Activated CD4-positive, alpha-beta T cell treated with anti-CD3 and anti-CD28 coated beads, Interleukin-2, amount 10 ng/mL, durations not matched to agents 24 days and 14 days (primary cell): ENCODE measurements around the gene NDRG3. TPM values are rescaled to one million over a fixed set of nuclear protein-coding genes. Genes with fewer than 3 reads are reported as not detected.

Experiments used
- DNase-seq: peaks from one replicate; pipeline ENCODE4 v3.0.0; 2022
- H3K27ac Mint-ChIP-seq: one replicate; pipeline ENCODE4 v1.8.0; 2022; ENCODE audit warnings: mild to moderate bottlenecking, mixed read lengths
- H3K27me3 Mint-ChIP-seq: one replicate; pipeline ENCODE4 v1.8.0; 2022; ENCODE audit warnings: mixed read lengths
- H3K36me3 Mint-ChIP-seq: one replicate; pipeline ENCODE4 v1.8.0; 2022; ENCODE audit warnings: low read depth, mild to moderate bottlenecking, mixed read lengths
- H3K4me1 Mint-ChIP-seq: one replicate; pipeline ENCODE4 v1.8.0; 2021; ENCODE audit warnings: mixed read lengths
- H3K4me3 Mint-ChIP-seq: one replicate; pipeline ENCODE4 v1.8.0; 2022; ENCODE audit warnings: mild to moderate bottlenecking, moderate library complexity, mixed read lengths
- H3K9me3 Mint-ChIP-seq: one replicate; pipeline ENCODE4 v1.8.0; 2021; ENCODE audit warnings: mixed read lengths
- intact Hi-C: fragments of 100-400 bp; cut with micrococcal nuclease; formaldehyde crosslinking; loops from one replicate; pipeline ENCODE4 v1.15.1; 2023
- total RNA-seq: library from RNA; stranded (reverse); gene quantifications from 2 replicates; pipeline ENCODE4 v1.2.3, GENCODE V29; 2022

The NDRG3 gene
- total RNA-seq, result 24.7 and 25.3 TPM in 2 replicates

DNA sequence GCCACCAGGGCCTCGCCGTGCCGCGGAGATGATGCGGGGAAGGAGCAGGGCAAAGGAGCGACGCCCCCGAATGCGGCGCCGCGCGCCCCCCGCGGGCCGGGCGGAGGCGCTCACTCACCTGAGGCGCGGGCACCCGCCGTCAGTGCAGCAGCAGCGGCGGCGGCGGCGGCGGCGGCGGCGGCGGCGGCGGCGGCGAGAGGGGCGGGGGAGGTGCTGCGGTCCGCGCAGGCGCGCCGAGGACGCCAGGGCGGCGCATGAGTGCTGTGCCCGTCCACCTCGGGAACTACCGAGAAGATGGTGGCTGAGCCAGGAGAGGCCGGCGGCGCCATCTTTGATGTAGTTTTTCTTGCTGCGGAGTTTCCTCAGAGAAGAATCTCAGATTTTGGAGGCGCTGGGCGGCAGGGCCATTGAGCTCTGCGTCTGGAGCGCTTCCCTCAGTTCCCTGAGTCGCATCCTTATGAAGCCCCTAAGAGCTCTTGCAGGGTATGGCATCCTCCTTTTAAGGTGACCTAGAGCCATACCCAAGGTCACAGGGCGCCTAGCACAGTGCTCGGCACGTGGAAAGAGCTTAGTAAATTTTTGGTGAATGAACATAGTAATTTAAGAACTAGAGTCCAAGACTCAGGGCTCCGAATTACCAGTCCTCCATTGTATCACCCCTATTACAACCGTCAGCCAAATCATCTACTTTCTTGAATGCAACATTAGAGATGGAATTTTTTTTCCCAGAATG is at the start of gene NDRG3:
Gene NDRG3 (minus strand): TSS at position 164 of the 733 bp plus-strand sequence. CDS start 24,355 bp downstream, outside the sequence.
- peaks cover 7% of the 10 kb centered on the region for H3K36me3 Mint-ChIP-seq
- peak within 1 kb of the TSS; percentile 89 for H3K27ac Mint-ChIP-seq
- DNase-seq, result peak; percentile 97
- no peaks in the 10 kb centered on the region for H3K27me3 Mint-ChIP-seq
- H3K4me1 Mint-ChIP-seq, result peaks cover 17% of the 10 kb centered on the region
- peak within 1 kb of the TSS; percentile 93 for H3K4me3 Mint-ChIP-seq
- H3K9me3 Mint-ChIP-seq, result no peaks in the 10 kb centered on the region
- intact Hi-C loops, result loop anchor here (1.0 to 10.0 kb wide), 5 partner anchors 13 to 281 kb away; partner anchors contain the start of genes DSN1 and RAB5IF

DNA sequence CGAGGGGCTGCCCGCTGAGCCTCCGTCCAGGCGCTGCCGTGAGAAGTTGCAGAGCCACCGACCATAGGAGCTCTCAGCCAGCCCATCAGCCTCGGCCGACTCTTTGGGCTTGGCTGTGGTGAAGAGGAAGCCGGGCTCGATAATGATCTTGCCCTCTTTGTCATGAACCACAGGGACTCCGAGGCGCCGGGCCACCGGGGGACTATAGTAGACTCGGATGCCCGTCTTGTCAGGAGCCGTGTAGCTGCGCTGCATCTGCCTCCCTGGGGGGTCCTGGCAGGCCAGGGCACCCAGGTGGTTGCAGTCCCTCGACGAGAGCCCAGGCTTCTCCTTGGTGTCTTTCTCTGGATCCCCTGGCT is 48.2 kb upstream of the NDRG3 start:
- Mint-ChIP-seq H3K36me3 (no peaks in the 10 kb centered on the region), H3K9me3 (no peaks in the 10 kb centered on the region), H3K27ac (no peak overlapping the region), H3K4me1 (no peaks in the 10 kb centered on the region), H3K4me3 (no peak overlapping the region), H3K27me3 (no peaks in the 10 kb centered on the region)
- intact Hi-C loops, result no loop called here
- no peak for DNase-seq

DNA sequence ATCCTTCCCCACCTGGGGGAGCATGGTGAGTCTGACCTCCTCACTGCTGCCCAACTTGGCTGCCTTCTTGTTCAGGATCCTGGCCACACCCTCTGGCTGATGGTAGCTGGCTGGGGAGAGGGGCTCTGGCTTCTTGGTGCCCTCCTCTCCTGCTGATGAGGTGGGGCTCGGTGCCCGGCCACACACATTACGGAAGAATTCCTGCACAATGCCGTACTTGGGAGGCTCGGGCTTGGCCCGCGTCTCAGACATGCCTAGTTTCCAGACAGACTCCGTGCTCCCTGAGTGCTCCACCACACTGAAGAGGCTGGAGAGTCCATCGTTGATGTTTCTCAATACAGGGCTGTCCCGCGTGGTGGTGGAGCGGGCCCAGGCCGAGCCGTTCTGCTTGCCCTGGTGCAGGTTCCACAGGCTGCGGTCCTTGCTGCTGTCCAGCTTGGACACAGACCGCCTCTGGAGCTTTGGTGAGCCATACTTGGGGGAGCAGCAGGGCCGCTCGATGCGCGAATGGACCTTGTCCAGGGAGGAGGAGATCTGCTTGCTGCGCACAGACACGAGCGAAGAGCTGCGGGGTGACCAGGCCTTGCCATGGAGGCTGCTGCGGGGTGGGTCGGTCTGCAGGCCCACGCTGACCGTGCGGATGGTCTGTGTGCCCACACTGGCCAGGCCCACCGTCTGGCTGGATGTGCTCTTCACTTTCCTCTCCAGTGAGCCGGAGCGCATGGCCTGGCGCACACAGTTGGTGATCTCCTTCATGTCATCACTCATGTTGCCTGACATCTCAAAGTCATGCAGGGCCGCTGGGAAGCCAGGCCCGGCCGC is 47.6 kb upstream of the NDRG3 start:
- H3K36me3 Mint-ChIP-seq, result no peaks in the 10 kb centered on the region
- no peaks in the 10 kb centered on the region for H3K9me3 Mint-ChIP-seq
- intact Hi-C loops, result no loop called here
- H3K27me3 Mint-ChIP-seq, result no peaks in the 10 kb centered on the region
- H3K4me1 Mint-ChIP-seq, result no peaks in the 10 kb centered on the region
- no peak overlapping the region for H3K27ac Mint-ChIP-seq
- DNase-seq, result no peak
- H3K4me3 Mint-ChIP-seq, result no peak overlapping the region

DNA sequence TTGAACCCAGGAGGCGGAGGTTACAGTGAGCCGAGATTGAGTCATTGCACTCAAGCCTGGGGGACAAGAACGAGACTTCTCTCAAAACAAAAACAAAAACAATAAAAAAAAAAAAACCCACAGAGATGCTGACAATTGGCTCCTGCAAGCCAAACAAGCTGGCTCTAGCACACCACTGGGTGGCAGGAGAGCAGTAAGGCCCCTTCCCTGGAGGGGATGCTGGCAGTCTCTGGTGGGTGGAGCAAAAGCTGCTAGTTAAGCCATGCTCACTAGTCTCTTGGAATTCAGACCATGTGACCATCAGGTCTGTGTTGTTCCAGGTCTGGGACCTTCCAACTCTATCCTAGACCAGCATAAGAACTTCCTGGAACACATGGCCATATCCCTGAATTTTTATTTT is 46.5 kb upstream of the NDRG3 start:
- no peak overlapping the region for H3K27ac Mint-ChIP-seq
- H3K27me3 Mint-ChIP-seq, result no peaks in the 10 kb centered on the region
- H3K4me3 Mint-ChIP-seq, result no peak overlapping the region
- no peak for DNase-seq
- no peaks in the 10 kb centered on the region for H3K36me3 Mint-ChIP-seq
- H3K4me1 Mint-ChIP-seq, result no peaks in the 10 kb centered on the region
- intact Hi-C loops, result no loop called here
- no peaks in the 10 kb centered on the region for H3K9me3 Mint-ChIP-seq

DNA sequence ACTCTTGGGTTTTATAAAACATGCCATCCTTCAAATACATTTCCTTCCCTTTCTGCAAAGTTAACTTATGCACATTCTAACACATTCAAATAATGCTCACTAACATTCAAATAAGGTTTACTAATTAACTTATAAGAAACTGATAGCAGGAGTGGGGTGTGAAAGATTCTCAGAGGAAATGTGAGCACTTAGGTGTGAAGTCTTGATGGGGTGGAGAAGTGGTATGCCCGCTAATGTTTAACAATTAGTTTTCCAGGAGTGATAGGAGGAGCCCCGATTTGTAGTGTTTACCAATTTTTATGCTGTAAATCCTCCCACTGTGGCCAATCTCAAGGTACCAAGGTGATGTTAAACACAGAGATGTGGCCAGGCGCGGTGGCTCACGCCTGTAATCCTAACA is 46.0 kb upstream of the NDRG3 start:
- no peaks in the 10 kb centered on the region for H3K9me3 Mint-ChIP-seq
- H3K27ac Mint-ChIP-seq, result no peak overlapping the region
- no peak overlapping the region for H3K4me3 Mint-ChIP-seq
- intact Hi-C loops, result no loop called here
- H3K27me3 Mint-ChIP-seq, result no peaks in the 10 kb centered on the region
- DNase-seq, result no peak
- no peaks in the 10 kb centered on the region for H3K36me3 Mint-ChIP-seq
- H3K4me1 Mint-ChIP-seq, result no peaks in the 10 kb centered on the region

DNA sequence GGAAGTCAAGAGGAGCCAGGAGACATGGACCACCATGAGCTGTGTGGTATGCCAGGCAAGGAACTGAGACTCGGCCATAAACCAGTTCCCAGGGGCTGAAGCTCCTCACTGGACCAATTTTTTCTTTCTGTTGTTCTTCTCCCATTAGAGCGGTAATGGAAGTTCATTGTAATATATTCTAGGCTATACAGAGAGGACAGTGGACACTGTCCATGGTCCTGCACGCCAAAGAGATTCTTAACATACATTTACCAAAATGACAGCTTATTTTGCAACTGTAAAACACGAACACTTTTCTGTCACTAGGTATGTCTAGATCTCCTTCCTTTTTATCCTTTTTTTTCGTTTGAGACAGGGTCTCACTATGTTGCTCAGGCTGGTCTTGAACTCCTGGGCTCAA is 40.8 kb upstream of the NDRG3 start:
- Mint-ChIP-seq H3K27ac (no peak overlapping the region), H3K36me3 (no peaks in the 10 kb centered on the region), H3K4me1 (no peaks in the 10 kb centered on the region), H3K27me3 (no peaks in the 10 kb centered on the region), H3K4me3 (no peak overlapping the region), H3K9me3 (no peaks in the 10 kb centered on the region)
- DNase-seq, result no peak
- intact Hi-C loops, result no loop called here

DNA sequence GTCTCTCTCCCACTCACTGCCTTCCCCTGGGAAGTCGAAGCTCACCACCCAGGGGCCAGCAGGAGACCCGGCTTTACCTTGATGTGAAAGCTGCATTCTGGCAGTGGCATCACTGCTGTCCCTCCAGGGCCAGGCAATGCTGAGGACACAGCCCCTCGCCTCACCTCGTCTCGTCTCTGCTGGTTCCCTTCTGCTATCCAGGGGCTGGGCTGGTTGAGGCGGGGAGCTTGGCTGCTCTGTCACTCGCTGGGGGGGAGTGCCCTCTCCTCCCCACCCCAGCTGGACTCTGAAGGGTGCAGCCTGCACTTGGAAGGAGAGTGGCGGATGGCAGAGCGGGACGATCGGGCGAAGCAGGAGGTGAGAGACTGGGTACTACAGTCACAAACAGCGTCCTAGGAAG is 40.4 kb upstream of the NDRG3 start:
- DNase-seq, result no peak
- no peak overlapping the region for H3K27ac Mint-ChIP-seq
- intact Hi-C loops, result no loop called here
- no peaks in the 10 kb centered on the region for H3K27me3 Mint-ChIP-seq
- no peak overlapping the region for H3K4me3 Mint-ChIP-seq
- H3K36me3 Mint-ChIP-seq, result no peaks in the 10 kb centered on the region
- H3K4me1 Mint-ChIP-seq, result no peaks in the 10 kb centered on the region
- no peaks in the 10 kb centered on the region for H3K9me3 Mint-ChIP-seq

DNA sequence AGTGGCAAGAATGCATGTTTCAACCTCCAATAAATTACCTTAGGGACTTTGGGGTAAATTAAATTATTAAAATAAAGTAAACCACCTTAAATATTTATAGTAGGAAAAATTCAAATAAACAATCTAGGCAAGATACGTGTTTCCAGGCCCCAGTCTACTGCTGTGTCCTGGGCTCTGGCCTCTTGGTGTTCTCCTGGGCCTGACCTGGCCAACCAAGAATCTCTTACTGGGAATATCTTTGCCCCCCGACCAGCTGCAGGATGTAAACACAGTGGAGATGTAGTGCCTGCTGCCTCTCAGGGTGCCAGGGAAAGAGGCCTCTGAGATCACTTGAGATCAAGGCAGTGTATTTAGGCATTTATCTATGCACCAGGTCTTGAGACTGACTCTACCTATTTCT is 39.4 kb upstream of the NDRG3 start:
- Mint-ChIP-seq H3K4me1 (no peaks in the 10 kb centered on the region), H3K4me3 (no peak overlapping the region), H3K27ac (no peak overlapping the region), H3K9me3 (no peaks in the 10 kb centered on the region), H3K36me3 (no peaks in the 10 kb centered on the region), H3K27me3 (no peaks in the 10 kb centered on the region)
- intact Hi-C loops, result no loop called here
- DNase-seq, result no peak

DNA sequence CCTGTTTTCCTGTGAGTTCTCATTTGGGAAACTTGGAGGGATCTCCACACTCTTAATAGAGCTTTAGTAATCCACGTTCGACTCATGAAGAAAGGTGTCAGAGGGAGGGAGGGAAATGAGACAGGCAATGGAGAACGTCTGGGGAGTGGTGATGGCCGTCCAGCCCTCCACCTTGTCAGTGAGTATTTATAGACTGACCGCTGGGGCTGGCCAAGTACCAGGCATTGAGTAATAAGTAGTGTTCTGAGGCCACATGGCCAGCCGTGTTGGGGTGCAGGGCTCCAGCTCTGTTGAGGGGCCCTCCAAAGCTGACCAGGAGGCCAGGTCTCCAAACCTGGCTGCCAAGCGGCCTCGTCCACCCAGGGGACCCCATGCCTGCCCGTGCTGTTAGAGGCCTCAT is 39.0 kb upstream of the NDRG3 start:
- no peak for DNase-seq
- H3K4me3 Mint-ChIP-seq, result no peak overlapping the region
- no peak overlapping the region for H3K27ac Mint-ChIP-seq
- H3K27me3 Mint-ChIP-seq, result no peaks in the 10 kb centered on the region
- no peaks in the 10 kb centered on the region for H3K4me1 Mint-ChIP-seq
- H3K36me3 Mint-ChIP-seq, result no peaks in the 10 kb centered on the region
- no peaks in the 10 kb centered on the region for H3K9me3 Mint-ChIP-seq
- intact Hi-C loops, result no loop called here

DNA sequence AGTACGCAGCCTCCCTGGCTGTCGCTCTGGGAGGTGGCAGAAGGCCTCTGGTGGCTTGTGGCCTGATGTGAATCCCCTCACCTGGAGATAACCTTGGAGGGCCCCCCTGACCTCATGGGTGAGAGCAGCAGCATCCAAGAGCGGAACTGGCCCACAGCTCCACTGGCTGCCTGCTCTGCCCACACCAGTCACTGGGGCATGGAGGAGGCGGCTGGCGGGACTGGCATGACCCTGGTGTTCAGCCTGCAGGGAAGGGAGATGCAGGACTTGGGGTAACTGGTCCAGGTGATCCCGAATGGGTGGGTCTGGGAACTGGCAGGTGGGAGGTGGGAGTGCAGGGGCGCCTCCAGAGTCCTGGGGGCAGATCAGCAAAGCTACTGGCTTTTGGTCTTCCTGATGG is 38.2 kb upstream of the NDRG3 start:
- H3K9me3 Mint-ChIP-seq, result no peaks in the 10 kb centered on the region
- intact Hi-C loops, result no loop called here
- no peak overlapping the region for H3K4me3 Mint-ChIP-seq
- H3K4me1 Mint-ChIP-seq, result no peaks in the 10 kb centered on the region
- no peaks in the 10 kb centered on the region for H3K36me3 Mint-ChIP-seq
- no peak overlapping the region for H3K27ac Mint-ChIP-seq
- H3K27me3 Mint-ChIP-seq, result peaks cover 1% of the 10 kb centered on the region
- no peak for DNase-seq

DNA sequence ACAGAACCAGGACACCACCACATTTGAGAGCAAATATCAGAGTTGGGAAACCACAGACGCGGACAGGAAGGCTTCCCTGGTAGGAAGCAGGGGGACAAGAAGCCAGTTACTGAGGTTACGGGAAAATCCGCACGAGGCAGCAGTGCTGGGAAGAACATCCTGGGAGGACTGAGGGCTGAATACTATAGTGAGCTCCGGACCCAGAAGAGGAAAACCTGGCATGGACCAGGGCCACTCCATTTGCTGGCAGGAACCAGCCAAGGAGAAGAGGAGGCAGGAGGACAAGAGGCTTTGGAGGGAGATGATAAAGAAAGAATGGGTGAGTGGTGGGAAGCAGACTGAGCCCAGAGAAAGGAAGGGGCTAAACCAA is 33.8 kb upstream of the NDRG3 start:
- no peaks in the 10 kb centered on the region for H3K9me3 Mint-ChIP-seq
- peaks cover 3% of the 10 kb centered on the region for H3K27me3 Mint-ChIP-seq
- no peaks in the 10 kb centered on the region for H3K36me3 Mint-ChIP-seq
- H3K27ac Mint-ChIP-seq, result no peak overlapping the region
- no peak overlapping the region for H3K4me3 Mint-ChIP-seq
- intact Hi-C loops, result no loop called here
- DNase-seq, result no peak
- peaks cover 4% of the 10 kb centered on the region for H3K4me1 Mint-ChIP-seq

DNA sequence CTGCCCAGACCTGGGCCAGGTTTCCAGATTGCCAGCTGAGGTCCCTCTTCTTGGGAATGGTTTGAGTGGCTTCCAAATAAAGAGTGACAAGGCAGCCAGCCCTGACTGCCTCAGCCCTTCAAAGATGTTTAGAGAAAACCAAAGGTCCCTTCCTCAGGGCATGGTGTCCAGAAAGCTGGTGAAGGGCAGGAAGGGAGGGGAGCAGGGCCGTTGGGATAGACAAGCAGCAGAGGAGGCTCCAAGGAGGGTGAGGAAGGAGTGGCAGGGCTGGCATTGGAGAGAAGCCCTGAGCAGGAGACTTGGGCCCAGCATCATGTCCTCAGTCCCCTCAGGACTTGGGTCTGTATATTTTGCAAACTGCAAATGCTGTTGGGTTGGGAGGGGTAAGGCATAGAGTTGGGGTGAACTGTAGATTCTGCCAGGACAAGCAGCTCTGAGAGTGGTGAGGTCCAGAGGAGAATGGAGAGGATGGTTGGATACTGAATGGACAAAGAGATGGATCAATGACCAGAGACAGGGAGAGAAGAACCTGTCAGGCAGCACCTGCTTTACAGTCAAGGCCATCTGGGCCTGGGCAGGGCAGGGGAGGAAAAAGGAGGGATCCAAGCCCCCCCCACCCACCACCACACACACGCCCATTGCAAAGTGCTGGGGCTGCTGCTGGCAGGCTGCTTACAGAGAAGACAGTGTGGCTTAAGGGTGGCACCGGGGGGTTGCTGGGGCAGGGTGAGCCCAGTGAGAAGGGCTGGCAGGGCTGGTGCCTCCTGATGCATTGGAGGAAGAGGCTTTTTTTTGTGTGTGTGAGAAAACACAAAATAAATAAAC is 33.2 kb upstream of the NDRG3 start:
- Mint-ChIP-seq H3K9me3 (no peaks in the 10 kb centered on the region), H3K27ac (no peak overlapping the region), H3K4me1 (peaks cover 6% of the 10 kb centered on the region), H3K27me3 (peaks cover 3% of the 10 kb centered on the region), H3K36me3 (no peaks in the 10 kb centered on the region), H3K4me3 (no peak overlapping the region)
- intact Hi-C loops, result no loop called here
- DNase-seq, result no peak

DNA sequence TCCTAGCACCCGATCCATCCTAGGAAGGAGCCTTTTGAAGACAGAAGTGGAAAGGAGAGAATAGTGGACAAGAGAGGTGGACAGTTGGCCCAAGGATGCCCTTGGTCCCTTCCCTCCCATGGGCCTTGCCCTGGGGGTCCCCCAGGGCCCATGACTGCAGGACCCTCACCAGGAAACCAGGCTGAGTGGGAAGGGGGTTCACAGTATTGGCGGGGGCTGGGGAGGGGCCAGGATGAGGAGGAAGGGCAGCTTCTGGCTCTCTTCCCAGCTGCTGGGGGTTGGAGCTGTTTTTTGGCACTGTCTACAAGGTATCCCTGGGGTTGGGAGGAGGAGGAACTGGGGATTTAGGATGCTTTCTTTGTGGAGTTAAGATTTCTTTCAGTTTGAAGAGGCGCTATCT is 31.7 kb upstream of the NDRG3 start:
- Mint-ChIP-seq H3K9me3 (peaks cover 3% of the 10 kb centered on the region), H3K27ac (no peak overlapping the region), H3K27me3 (peaks cover 5% of the 10 kb centered on the region), H3K36me3 (peaks cover 2% of the 10 kb centered on the region), H3K4me3 (no peak overlapping the region), H3K4me1 (peaks cover 15% of the 10 kb centered on the region)
- DNase-seq, result no peak
- intact Hi-C loops, result no loop called here

DNA sequence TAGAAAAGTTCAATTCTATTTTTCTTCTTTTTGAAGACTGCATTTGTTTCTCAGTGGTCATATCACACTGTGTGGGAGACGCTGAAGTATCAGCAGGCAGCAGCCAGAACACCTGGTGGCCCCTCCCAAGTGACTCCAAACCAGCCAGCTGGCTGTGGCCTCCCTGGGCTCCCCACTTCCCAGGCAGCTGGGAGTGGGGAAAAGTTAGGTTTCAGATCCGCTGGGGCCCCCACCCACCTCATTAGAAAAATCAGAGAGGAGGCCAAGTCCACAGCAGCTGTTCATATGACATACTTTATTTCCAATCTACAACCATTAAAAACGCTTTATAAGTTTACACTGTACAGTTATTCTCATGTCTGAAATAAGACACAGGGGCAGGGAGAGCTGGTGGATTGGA is 31.3 kb upstream of the NDRG3 start:
- Mint-ChIP-seq H3K4me1 (peaks cover 18% of the 10 kb centered on the region), H3K9me3 (peaks cover 3% of the 10 kb centered on the region), H3K4me3 (no peak overlapping the region), H3K27me3 (peaks cover 5% of the 10 kb centered on the region), H3K36me3 (peaks cover 2% of the 10 kb centered on the region), H3K27ac (no peak overlapping the region)
- DNase-seq, result no peak
- intact Hi-C loops, result no loop called here
